HTR-8/SVneo (cell line): ENCODE results near the gene PIK3CD.
"Not testable (repeated sequence)": the region's sequence is repeated elsewhere in the genome, so short reads cannot be mapped to it uniquely, and the experiment has no call there.

Experiments used
- DNase-seq: peaks from one replicate; pipeline ENCODE4 v3.0.0; 2011; ENCODE audit warnings: low spot score, mixed read lengths; ENCODE audit not compliant: insufficient read length
- FAIRE-seq: peaks from 2 replicates; lab custom pipeline; 2011; peaks lifted over from hg19 to GRCh38; lab: Jason Lieb, UNC

PIK3CD gene

GRCh38 chr1:9760824-9761223 lies 109.3 kb downstream of the PIK3CD start:
- FAIRE-seq (no peak), DNase-seq (no peak)

DNA sequence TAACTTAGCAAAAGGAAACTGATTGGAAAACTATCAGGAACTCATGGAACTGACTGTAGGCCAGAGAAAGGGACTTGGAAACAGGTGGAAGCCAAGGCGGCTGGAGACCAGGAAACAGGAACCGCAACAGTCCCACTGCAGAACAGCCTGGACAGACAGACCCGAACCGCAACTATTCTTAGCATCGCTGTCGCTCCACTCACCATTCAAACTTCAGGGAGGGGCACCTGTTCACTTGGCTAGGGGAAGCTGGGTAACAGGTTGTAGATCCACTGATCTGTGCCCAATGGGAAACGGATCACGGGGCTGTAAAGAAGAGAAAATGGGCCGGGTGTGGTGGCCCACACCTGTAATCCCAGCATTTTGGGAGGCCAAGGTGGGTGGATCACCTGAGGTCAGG lies 110.3 kb downstream of the PIK3CD start:
- no peak for DNase-seq
- FAIRE-seq = no peak

DNA sequence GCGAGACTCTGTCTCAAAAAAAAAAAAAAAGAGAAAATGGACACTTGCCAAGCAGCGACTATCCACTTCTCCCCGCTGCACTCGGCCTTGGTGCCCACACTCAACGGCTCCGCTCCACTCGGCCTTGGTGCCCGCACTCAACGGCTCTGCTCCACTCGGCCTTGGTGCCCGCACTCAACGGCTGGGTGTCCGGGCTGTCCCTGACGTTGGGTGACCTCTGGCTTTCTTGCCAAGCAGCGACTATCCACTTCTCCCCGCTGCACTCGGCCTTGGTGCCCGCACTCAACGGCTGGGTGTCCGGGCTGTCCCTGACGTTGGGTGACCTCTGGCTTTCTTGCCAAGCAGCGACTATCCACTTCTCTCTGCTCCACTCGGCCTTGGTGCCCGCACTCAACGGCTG lies 110.9 kb downstream of the PIK3CD start:
- not testable (repeated sequence) for FAIRE-seq, DNase-seq

GRCh38 chr1:9763914-9764313 lies 112.4 kb downstream of the PIK3CD start:
- FAIRE-seq = no peak
- DNase-seq = no peak

DNA sequence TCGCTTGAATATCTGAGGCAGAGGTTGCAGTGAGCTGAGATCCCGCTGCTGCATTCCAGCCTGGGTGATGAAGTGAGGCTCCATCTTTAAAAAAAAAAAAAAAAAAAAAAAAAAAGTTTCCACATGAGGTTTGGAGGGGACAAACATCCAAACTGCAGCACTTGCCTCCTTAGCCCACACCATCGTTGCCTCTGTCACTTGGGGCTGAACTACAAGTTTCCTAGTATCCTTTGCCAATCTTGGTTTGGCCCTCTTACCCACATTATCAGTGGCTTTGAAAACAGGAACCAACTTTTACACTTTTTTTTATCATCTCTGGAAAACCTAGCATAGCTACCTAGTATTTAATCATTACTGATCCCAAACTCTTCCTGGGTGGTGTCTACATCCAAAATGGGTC lies 113.0 kb downstream of the PIK3CD start:
- no peak for FAIRE-seq

DNA sequence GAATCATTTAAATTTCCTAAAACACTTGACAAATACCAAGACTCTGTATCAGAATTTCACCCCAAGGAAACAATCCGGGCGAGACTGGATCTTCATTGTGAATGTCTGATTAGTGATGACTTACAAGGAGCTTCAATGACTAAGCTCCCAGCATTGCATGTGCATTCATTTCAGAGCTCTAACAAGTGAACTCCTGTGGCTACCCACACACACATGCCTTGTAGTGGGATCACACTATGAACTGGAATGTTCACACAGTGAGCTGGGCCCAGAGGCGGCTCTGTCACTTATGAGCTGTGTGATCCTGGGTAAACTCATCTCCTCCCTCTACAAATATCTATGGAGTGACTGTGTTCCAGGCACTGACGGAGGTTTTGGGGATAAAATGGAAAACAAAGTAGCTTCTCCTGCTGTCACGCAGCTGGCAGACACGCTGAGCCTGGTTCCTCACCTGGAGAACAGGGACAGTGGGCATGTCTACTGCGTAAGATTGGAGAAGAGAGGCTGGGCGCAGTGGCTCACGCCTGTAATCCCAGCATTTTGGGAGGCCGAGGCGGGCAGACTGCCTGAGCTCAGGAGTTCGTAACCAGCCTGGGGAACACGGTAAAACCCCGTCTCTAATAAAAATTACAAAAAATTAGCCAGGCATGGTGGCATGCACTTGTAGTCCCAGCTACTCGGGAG lies 115.4 kb downstream of the PIK3CD start:
- DNase-seq = peak; percentile 74
- FAIRE-seq = peak; percentile 92

More for the DNA sequence above, 113.0 kb downstream of the PIK3CD start:
- no peak for DNase-seq

GRCh38 chr1:9767964-9768668 lies 116.6 kb downstream of the PIK3CD start:
- DNase-seq (no peak), FAIRE-seq (no peak)

DNA sequence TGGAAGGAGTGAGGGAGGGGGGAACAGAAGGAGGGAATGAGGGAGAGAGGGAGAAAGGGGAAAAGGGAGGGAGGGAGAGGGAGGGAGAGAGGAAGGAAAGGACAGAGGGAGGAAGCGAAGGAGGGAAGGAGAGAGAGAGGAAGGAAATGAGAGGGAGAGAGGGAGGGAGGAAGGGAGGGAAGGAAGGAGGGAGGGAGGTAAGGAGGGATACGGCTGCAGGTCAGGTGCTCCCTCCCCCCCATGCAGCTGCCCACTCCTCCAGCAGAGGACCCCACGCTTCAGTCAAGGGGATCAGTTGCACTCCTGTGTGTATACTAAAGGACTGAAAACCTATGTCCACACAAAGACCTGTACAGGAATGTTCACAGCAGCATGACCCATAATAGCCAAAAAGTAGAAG lies 117.5 kb downstream of the PIK3CD start:
- no peak for DNase-seq
- no peak for FAIRE-seq

- no peak for FAIRE-seq
- no peak for DNase-seq
Observed at GRCh38 chr1:9770298-9770697, 118.8 kb downstream of the PIK3CD start.

DNA sequence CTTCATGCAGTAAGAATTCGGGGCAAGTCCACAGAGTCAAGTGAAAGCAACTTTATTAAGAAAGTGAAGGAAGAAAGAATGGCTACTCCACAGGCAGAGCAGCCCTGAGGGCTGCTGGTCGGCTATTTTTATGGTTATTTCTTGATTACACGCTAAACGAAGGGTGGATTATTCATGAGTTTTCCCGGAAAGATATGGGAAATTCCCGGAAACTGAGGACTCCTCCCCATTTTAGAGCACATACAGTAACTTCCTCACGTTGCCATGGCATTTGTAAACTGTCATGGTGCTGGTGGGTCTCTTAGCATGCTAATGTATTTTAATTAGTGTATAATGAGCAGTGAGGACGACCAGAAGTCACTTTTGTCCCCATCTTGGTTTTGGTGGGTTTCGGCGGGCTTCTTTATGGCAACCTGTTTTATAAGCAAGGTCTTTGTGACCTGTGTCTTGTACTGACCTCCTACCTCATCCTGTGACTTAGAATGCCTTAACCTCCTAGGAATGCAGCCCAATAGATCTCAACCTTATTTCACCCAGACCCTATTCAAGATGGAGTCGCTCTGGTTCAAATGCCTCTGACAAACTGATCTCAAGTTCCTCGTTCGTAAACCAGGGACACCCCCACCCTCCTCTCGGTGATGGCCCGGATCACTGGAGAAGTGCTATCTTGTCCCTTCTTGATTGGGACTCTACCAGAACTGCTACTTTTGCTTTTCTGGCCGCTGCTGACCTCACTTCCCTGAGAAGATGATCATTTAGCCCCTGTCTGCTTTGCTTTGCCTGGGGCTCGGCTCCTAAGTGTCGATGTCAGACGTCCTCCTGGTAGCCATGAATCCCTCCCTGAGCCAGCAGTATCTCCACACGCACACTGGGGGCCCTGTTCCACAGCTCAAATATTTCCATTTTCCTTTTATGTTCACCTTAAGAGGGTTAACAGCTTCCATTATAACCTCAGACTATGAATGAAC lies 123.5 kb downstream of the PIK3CD start:
- FAIRE-seq (no peak), DNase-seq (no peak)

- FAIRE-seq (no peak), DNase-seq (no peak)
Observed at GRCh38 chr1:9776685-9777084, 125.2 kb downstream of the PIK3CD start.
